GM21390 (cell line): ENCODE data around the gene SPSB3.

Source experiments
- ATAC-seq: cut with Tn5 transposase; IDR thresholded peaks from one replicate; pipeline ENCODE4 v1.9.1; 2021; ENCODE audit not compliant: unreplicated experiment

SPSB3 gene

DNA sequence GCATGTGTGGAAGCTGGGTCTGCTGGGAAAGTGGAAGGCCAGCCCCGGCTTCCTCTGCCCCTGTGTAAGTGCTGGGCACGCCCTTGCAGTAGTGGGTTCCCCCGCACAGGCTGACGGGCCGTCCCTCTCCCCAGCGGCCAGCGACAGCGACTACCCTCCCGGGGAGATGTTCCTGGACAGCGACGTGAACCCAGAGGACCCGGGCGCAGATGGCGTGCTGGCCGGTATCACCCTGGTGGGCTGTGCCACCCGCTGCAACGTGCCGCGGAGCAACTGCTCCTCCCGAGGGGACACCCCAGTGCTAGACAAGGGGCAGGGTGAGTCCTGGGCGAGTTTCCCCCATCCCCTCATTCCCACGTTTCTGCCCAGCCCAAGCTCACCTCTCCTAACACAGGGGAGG is 16.5 kb downstream of the SPSB3 start:
- no peak for ATAC-seq

DNA sequence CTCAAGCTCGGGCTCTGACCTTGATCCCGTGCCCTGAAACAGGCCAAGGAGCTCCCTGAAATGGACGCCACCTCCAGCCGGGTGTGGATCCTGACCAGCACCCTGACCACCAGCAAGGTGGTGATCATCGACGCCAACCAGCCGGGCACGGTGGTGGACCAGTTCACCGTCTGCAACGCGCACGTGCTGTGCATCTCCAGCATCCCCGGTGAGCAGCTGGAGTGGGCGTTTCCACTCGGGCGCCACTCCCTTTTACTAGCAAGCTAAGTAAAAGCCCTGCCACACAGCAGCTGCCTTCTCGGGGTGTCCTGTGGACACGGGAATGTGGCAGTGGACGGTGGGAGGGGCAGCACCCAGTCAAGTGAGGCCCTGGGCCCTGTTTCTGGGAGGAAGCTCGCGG is 17.4 kb downstream of the SPSB3 start:
- no peak for ATAC-seq

DNA sequence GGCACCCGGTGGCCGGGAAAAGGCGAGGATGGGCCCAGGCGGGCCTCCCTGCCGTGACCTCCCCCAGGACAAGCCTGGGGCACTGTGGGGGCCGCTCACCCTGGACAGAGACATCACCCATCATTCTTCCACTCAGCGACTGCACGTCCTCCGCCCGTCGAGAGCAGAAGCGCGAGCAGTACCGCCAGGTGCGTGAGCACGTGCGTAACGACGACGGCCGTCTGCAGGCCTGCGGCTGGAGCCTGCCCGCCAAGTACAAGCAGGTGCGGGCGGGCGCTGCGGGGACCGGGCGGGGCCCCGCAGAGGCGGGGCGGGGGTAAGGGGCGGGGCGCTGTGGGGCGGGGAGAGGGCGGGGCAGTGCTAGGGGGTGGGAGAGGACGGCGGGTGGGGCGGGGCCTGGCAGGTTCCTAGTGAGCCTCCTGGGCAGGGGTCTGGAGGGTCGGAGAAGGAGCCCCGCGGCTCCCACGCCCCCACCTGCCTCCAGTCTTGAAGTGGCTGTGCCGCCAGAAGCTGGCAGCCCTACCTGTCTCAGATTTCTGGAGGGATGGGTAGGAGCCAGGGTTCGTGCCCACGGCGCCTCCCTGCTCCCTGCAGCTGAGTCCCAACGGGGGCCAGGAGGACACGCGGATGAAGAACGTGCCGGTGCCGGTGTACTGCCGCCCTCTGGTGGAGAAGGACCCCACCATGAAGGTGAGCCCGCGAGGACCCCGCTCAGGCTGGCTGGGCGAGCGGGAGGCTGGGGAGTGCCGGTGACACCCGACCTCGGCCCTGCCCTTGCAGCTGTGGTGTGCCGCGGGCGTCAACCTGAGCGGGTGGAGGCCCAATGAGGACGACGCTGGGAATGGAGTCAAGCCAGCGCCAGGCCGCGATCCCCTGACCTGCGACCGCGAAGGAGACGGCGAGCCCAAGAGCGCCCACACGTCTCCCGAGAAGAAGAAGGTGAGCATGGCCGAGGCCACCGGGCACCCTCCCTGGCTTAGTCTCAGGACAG is 18.6 kb downstream of the SPSB3 start:
- ATAC-seq = no peak

DNA sequence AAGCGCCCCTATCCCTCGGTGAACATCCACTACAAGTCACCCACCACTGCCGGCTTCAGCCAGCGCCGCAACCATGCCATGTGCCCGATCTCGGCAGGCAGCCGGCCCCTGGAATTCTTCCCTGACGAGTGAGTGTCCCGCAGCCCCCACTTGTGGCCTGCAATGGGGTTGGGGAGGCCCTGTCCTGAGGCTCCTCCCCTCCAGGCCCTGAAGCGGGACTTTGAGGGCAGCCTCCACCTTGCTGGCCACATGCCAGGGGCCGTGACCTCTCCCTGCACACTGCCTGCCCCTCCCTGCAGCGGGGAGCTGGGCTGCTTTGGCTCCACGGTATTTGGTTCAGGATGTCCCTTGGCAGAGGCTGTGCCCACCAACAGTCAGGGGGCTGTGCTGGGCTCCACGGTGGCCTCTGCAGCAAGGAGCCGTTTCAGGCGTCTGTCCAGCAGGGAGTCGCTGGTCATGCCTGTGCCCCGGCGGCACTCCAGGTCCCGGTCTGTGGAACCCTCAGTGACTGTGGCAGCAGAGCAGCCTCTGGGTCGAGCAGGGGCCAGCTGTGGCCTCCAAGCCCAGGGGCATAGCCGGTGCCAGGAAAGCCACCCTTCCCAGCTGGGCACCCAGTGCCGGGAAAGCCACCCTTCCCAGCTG is 19.4 kb downstream of the SPSB3 start:
- ATAC-seq = no peak

DNA sequence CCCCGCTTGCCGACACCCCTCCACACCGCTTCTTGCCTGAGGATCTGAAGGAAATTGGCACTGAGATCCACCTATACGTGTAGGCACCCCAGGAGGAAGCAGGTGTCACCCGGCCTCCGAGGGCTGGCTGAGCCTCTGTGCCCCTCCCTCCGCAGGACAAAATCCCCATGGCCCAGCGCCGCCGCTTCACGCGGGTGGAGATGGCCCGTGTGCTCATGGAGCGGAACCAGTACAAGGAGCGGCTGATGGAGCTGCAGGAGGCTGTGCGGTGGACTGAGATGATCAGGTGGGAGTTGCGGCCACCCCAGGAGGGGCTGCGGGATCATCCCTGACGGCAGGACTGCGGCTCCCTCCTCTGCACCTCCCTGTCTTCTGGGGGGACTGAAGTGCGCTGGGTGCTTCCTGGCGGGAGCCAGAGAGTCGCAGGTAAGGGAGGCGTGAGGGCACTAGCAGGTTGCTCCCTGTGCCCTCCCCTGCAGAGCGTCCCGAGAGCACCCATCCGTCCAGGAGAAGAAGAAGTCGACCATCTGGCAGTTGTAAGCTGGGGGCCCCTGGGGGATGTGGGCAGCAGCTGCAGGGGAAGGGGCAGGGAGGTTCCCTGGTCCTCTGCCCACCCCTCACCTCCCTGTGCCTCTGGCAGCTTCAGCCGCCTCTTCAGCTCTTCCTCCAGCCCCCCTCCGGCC is 20.0 kb downstream of the SPSB3 start:
- ATAC-seq = no peak

DNA sequence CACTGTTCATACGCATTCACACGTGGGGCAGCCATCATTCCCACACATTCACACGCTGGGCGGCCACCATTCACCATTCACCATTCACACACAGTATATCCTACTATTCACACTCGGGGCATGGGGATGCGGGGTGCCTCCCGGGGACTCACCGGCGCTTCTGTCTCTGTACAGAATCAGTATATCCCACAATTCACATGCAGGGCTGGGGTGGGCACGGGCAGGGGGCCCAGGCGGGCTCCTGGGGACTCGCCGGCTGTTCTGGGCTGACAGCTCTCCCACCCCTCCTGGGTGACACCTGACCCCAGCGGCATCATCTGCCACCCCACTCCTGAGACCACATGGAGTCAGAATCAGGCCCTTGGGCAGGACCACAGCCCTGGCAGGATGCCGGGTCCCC is 20.6 kb downstream of the SPSB3 start:
- ATAC-seq = no peak

DNA sequence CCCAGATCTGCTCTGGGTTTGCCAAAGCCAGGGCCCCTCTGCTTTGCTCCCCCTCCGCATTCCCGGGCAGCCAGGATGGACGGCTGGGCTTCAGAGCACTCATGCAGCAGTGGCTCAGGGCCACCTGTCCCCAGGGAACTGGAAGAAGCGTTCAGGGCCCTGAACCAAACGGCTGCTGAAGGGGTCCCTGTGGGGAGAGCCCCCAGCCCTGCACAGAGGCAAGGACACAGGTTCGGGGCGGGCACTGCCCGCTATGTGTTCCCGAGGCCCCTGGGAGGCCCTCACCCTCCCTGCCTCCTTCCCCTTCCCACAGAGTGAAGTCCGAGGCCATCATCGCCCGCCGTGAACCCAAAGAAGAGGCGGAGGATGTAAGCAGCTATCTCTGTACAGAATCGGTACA is 21.5 kb downstream of the SPSB3 start:
- no peak for ATAC-seq

DNA sequence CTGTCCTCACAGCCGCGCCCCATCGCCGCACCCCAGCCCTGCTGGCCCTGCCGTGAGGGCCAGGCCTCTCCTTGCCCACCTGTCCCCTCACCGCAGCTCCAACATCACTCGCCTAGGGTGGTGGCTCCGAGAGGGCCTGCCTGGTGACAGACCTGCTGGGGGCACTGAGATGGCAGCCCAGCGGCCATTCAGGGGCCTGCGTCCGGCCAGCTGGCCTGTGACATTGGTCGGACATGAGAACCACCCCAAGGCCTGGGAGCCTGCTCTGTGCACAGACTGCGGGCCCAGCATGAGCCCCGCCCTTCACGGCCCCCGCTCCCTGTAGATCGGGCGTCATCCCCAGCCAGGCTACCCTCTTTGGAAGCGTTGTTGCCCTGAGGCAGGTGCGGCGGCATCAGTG is 22.9 kb downstream of the SPSB3 start:
- no peak for ATAC-seq

DNA sequence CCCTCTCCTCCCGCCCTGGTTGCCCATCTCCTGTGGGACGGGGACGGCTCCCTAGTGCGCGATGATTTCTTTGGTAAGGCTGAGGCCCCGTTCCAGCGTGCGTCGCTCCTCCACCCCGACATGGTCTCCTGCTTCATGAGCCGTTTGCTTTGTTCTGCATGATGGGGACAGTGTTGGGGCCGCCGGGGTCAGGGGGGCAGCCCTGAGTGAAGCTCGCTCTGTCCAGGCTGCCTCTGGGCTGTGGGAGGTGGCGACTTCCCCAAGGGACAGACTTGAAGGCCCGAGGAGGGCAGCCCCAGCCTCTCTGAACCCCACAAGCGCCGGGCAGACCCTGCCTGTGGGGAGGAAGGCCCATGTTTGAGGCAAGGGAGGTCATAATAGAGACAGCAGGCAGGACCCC is 23.4 kb downstream of the SPSB3 start:
- no peak for ATAC-seq

DNA sequence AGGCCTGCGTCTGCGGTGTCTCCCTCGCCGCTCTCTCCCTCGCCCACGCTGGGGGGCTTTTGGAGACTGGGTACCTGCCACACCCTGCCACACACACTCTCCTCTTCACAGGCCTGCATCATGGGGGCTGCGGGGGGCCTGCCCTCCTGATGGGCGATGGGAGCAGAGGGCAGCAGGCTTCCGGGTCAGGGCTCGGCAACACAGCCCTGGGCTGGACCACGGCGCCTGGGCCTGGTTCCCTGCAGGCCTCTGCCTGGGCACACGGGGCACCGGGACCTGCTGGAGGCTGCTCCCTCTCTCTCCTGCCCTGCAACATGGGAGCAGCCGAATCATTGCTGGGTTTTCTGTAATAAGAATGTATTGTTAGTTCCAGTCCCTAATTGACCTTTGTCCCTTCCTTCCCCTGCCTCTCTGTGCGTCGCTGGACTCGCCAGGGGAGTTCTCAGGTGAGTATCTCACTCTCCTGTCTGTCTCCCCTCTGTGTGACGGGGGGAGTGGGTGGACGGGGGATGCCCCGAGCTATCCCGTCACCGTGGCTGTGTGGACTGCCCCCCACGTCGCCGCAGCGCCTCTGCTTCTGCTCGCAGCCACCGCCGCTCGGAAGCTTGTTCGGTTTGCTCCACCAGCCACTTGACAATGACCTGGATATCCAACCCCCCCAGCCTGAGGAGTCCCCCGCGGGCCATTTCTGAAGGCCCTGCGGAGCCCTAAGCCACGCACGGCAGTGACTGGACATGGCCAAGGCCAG is 24.5 kb downstream of the SPSB3 start:
- ATAC-seq = no peak

DNA sequence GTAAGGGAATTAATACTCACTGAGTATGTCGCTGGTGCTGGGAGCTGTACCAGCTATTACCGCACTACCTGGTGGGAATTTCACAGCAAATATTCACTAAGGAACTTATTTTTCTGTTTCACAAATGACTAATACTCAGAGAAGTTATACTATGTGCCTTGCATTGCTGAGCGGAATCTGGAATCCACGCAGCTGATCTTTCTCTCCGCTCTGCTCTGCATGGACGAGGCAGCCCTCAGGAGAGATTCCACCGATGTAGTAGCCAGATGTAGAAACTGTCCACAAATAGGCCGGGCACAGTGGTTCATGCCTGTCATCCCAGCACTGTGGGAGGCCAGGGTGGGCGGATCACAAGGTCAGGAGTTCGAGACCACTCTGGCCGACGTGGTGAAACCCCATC is 28.2 kb downstream of the SPSB3 start:
- ATAC-seq = no peak

DNA sequence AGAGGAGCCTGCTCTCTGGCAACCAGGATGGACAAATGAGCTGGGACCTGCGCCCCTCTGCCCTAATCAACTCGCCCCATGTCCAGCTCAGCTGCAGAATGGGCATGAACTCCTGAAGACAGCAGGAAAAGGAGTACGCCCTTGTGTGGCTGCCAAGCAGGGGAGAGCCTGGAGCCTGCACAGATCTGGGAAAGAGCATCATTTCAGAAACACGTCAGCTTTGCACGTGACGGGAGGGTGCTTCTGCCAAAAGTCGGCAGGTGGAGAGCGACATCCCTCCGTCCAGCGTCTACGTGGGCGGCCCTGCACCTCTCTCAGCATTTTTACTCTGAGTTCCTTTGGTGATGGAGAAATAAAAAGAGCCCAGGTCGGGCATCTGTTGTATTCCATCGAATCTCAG is 29.5 kb downstream of the SPSB3 start:
- ATAC-seq = no peak

DNA sequence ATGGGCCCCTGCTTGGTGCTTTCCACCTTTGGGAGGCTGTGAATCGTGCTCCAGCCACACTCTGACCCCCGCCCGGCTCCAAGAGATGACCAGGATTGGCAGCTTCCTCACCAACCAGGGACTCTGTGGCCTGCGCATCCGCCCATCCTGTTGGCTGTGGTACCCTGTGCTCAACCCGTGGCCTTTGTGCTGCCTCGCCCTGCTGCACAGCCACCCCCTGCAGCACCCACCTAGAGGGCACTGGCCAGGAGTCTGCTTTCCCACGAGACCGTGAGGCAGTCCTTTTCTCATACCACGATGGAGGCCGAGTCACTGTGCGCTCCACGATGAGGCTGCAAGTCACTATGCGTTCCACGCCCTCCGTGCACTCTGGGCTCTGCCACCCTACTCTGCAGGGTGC is 30.4 kb downstream of the SPSB3 start:
- ATAC-seq = no peak

DNA sequence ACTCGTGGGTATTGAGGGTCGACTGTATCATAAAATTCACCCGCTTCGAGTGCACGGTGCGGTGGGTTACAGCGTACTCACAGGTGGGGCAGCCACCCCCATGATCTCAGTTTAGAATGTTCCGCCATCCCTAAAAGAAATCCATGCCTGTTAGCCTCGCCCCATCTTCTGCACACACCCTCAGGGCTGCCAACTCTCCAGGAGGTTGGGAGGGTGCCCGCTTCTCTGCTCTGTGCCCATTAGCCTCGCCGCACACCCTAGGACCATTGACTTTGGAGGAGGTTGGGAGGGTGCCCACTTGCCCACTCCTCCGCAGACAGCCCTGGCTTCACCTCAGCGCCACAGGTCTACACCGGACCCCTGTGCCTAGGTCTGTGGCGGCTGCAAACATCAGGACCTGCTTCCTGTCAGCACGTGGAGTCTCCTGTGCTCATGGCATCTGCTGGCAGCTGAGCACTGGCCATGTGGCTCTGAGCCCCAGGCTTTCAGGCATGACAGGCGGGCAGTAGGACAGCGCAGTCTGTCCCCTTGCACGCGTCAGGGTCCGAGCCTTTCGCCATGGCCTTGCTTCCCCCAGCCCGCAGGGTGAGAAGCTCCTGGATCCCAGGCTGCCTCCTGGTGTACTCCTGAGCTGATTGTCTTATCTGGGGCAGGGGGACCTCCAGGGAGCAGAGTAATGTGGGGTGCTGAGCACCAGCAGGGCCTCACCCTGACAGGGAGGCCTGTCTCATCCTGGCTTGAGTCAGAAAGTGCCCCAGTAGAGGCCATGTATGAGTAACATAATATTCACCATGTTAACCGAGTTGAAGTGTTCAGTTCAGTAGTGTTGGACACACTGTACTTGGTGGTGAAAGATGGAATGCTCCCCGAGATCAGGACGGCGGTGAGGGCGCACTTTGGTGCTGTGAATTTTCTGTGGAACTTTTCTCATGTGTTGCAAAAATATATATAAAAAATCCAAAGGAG is 32.9 kb downstream of the SPSB3 start:
- ATAC-seq = no peak

DNA sequence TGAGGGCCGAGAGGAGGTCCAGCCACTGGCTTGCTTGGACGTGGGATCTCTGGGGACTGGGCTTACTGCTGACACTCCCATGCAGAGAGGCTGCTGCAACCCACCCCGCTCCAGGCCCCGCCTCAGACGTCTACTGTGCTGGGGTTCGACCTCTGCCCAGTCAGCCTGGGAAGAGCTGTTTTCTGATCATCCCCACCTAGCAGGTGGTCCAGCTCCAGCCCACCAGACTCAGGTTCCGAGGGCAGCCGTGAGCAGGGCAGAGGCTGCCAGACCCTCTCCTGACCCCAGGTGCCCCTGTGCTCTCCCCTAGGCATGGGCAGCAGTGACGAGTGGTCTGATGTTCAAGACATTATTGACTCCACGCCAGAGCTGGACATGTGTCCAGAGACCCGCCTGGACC is 34.4 kb downstream of the SPSB3 start:
- no peak for ATAC-seq

DNA sequence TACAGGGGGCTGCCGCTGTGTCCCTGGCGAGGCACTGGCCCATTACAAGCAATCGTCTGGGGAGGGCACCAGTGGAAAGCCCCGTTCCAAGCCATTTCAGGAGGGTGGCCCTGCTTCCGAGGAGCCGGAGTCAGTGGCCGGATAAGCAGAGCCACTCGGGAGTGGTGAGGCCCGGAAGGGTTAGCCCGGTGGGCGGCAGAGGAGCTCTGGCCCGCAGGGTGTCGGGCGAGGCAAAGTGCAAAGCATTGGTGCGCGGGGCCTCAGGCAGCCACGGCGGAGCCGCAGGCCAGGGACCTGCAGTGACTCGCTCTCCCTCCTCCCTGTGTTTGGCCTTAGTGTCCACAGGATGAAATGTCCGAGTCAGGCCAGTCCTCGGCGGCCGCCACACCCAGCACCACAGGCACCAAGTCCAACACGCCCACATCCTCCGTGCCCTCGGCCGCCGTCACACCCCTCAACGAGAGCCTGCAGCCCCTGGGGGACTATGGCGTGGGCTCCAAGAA is 35.6 kb downstream of the SPSB3 start:
- ATAC-seq = no peak

DNA sequence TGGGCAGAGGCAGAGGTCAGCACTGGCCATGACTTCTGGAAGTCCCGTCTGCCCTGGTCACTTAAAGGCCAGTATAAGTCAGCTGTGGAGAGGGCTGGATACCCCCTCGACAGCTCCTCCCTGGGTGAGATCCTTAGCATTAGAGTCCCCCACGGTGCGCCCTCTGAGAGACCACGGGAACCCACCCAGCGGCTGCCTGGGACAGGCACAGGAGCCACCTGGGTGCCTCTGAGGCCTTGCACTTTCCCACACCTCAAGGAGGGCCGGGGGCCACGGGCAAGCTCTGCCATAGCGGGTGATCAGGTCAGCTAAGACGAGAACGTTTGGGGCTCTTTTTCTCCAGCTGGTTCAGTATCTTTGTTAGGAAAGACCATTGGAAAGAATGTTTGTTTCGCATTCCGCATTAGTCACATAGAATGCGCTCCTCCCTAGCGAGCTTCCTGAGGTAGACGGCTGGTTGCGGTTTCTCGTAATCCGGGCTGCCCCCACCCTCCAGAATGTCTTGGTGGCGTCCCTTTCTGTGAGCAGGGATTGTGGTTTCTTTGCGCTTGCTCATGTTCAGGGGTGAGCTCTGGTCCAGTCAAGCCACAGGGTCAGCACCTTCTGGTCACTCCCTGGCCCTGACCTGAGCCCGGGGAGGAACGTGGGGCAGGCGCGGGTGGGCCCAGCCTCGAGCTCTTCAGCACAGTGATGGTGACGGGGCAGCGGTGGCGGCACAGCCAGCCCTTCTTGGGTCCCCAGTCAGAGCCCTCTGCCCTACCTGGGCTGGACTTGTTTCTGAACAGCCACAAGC is 36.3 kb downstream of the SPSB3 start:
- no peak for ATAC-seq

DNA sequence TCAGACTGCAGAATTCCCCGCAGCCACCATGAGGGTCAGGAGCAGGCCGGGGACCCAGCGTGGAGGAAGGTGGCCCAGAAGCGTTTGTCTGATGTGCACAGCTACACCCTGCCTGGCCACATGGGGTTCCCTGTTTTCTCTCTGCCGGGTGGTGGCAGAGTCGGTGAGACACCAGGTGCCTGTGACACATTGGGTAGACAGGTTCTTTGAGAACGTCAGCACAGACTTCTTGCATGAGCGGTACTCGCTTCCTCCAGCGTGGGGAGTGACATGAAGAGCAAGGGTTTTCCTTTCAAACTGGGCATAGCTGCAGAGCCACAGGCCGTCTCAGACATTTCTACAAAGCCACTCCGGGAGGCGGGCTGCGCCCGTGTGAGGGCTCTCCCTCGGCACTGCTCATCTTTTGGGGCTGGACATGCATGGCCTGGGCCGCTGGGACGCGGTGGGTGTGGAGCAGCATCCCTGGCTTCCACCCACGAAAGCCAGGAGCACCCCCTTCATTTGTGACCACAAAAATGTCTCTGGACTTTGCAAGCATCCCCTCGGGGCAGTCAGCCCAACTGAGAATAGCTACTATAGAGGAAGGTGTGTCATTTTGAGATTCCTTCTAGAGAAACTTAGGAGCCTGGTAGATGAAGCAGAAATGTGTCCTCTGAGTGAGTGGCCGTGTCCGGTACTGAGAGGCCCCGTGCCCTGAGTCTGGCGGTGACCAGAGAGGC is 37.0 kb downstream of the SPSB3 start:
- ATAC-seq = no peak
